Measurements from ENCODE around the gene TECTB.

DNA sequence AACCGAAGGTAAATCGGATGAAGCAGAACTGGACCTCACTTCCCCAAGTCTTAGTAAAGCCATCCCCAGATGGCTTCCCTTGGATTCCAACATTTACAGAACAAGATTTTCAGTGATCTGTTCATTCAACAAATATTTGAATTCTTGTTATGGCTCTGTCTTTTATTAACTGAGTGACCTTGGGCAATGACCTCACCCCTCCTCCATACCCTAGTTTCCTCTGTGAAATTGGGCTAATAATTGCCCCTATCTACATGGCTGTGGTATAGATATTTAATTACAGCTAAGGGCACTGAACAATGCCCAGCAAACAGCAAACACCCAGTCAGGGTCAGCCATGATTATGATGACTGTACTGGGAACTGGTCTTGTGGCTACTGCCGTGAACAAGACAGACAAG, 19.1 kb downstream of the TECTB start:
- no peak for TF ChIP-seq POLR2A (IDR thresholded peaks at IDR 0.05; ENCODE audit: low read depth, low read length)
- TF ChIP-seq POLR2AphosphoS5 (IDR thresholded peaks at IDR 0.05; ENCODE audit: low read depth, low read length), result no peak
- TF ChIP-seq TAF1 (IDR thresholded peaks at IDR 0.05; ENCODE audit: borderline replicate concordance, low read depth, low read length), result no peak

Data from GM12892 (cell line).